ENCODE data around the gene AGL. TPM values are rescaled to one million over a fixed set of nuclear protein-coding genes. Genes with fewer than 3 reads are reported as not detected.

Gene AGL
- total RNA-seq (2014; rRNA removed; shearing (Covaris generic)) (22.9 and 30.6 TPM in 2 replicates), polyA plus RNA-seq (2016; fragmentation: Nextera tagmentation; extraction: Ambion mirVana) (11.8 and 13.4 TPM in 2 replicates)
- long read RNA-seq, partial matches to known transcripts = 0 of 2 reads
- long read RNA-seq, other reads (novel, unspliced or antisense) = 2 of 2 reads

DNA sequence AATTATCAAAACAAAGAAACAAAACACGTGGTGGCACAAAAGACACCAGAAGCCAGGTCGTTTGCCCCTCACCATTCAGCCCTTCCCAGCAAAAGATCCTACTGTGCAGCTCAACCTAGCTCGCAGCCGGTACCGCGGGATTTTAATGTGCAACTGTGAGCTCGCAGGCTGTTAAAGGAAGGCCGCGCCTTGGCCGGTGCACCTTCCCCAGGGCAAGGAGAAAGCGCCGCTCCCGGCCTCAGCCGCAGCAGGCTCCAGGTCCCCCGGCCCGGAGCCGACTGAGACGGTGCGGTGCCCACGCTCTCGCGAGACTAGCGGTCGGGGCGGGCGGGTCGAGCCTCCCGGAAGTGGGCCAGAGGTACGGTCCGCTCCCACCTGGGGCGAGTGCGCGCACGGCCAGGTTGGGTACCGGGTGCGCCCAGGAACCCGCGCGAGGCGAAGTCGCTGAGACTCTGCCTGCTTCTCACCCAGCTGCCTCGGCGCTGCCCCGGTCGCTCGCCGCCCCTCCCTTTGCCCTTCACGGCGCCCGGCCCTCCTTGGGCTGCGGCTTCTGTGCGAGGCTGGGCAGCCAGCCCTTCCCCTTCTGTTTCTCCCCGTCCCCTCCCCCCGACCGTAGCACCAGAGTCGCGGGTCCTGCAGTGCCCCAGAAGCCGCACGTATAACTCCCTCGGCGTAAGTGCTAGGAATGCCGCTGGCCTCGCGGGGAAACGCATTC, at the start of gene AGL:
Gene AGL, plus strand, starts transcription at position 618 of the 715 bp plus-strand sequence. CDS start 682 bp downstream, outside the sequence.
- Mint-ChIP-seq H3K36me3 (ENCODE audit: low read depth) (peaks cover 16% of the 10 kb centered on the region; the same call in 2 of the 3 replicates), H3K4me1 (peaks cover 11% of the 10 kb centered on the region; the same call in 2 of the 3 replicates), H3K9me3 (no peaks in the 10 kb centered on the region), H3K27me3 (ENCODE audit: insufficient read depth, low read depth, poor library complexity) (peaks cover 5% of the 10 kb centered on the region), H3K4me3 (peak within 1 kb of the TSS; percentile 92), H3K27ac (peak within 1 kb of the TSS; percentile 94)
- H4K20me1 ChIP-seq (replicated peaks; ENCODE audit: insufficient read depth) = no peaks in the 10 kb centered on the region
- DNase-seq (ENCODE audit: low spot score) (peak; percentile 90), ATAC-seq (peak; percentile 95)
- no peak for TF ChIP-seq EZH2phosphoT487 (IDR thresholded peaks at IDR 0.05; ENCODE audit: unreplicated experiment)
- TF ChIP-seq, protein P1, sequence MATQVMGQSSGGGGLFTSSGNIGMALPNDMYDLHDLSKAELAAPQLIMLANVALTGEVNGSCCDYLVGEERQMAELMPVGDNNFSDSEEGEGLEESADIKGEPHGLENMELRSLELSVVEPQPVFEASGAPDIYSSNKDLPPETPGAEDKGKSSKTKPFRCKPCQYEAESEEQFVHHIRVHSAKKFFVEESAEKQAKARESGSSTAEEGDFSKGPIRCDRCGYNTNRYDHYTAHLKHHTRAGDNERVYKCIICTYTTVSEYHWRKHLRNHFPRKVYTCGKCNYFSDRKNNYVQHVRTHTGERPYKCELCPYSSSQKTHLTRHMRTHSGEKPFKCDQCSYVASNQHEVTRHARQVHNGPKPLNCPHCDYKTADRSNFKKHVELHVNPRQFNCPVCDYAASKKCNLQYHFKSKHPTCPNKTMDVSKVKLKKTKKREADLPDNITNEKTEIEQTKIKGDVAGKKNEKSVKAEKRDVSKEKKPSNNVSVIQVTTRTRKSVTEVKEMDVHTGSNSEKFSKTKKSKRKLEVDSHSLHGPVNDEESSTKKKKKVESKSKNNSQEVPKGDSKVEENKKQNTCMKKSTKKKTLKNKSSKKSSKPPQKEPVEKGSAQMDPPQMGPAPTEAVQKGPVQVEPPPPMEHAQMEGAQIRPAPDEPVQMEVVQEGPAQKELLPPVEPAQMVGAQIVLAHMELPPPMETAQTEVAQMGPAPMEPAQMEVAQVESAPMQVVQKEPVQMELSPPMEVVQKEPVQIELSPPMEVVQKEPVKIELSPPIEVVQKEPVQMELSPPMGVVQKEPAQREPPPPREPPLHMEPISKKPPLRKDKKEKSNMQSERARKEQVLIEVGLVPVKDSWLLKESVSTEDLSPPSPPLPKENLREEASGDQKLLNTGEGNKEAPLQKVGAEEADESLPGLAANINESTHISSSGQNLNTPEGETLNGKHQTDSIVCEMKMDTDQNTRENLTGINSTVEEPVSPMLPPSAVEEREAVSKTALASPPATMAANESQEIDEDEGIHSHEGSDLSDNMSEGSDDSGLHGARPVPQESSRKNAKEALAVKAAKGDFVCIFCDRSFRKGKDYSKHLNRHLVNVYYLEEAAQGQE (IDR thresholded peaks at IDR 0.05; ENCODE audit: unreplicated experiment) = no peak
- TF ChIP-seq POLR2AphosphoS5 (IDR thresholded peaks at IDR 0.05; ENCODE audit: low read depth) = peak; percentile 86
- TF ChIP-seq EZH2 (IDR thresholded peaks at IDR 0.05; ENCODE audit: low read depth, unreplicated experiment) = no peak
- TF ChIP-seq ZNF114 (CRISPR knock-in tag; IDR thresholded peaks at IDR 0.05) = no peak
- TF ChIP-seq, protein P2, sequence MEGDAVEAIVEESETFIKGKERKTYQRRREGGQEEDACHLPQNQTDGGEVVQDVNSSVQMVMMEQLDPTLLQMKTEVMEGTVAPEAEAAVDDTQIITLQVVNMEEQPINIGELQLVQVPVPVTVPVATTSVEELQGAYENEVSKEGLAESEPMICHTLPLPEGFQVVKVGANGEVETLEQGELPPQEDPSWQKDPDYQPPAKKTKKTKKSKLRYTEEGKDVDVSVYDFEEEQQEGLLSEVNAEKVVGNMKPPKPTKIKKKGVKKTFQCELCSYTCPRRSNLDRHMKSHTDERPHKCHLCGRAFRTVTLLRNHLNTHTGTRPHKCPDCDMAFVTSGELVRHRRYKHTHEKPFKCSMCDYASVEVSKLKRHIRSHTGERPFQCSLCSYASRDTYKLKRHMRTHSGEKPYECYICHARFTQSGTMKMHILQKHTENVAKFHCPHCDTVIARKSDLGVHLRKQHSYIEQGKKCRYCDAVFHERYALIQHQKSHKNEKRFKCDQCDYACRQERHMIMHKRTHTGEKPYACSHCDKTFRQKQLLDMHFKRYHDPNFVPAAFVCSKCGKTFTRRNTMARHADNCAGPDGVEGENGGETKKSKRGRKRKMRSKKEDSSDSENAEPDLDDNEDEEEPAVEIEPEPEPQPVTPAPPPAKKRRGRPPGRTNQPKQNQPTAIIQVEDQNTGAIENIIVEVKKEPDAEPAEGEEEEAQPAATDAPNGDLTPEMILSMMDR (conservative IDR thresholded peaks at IDR 0.05; ENCODE audit: low read depth in 2 of 2) = no peak
- TF ChIP-seq, protein P3, sequence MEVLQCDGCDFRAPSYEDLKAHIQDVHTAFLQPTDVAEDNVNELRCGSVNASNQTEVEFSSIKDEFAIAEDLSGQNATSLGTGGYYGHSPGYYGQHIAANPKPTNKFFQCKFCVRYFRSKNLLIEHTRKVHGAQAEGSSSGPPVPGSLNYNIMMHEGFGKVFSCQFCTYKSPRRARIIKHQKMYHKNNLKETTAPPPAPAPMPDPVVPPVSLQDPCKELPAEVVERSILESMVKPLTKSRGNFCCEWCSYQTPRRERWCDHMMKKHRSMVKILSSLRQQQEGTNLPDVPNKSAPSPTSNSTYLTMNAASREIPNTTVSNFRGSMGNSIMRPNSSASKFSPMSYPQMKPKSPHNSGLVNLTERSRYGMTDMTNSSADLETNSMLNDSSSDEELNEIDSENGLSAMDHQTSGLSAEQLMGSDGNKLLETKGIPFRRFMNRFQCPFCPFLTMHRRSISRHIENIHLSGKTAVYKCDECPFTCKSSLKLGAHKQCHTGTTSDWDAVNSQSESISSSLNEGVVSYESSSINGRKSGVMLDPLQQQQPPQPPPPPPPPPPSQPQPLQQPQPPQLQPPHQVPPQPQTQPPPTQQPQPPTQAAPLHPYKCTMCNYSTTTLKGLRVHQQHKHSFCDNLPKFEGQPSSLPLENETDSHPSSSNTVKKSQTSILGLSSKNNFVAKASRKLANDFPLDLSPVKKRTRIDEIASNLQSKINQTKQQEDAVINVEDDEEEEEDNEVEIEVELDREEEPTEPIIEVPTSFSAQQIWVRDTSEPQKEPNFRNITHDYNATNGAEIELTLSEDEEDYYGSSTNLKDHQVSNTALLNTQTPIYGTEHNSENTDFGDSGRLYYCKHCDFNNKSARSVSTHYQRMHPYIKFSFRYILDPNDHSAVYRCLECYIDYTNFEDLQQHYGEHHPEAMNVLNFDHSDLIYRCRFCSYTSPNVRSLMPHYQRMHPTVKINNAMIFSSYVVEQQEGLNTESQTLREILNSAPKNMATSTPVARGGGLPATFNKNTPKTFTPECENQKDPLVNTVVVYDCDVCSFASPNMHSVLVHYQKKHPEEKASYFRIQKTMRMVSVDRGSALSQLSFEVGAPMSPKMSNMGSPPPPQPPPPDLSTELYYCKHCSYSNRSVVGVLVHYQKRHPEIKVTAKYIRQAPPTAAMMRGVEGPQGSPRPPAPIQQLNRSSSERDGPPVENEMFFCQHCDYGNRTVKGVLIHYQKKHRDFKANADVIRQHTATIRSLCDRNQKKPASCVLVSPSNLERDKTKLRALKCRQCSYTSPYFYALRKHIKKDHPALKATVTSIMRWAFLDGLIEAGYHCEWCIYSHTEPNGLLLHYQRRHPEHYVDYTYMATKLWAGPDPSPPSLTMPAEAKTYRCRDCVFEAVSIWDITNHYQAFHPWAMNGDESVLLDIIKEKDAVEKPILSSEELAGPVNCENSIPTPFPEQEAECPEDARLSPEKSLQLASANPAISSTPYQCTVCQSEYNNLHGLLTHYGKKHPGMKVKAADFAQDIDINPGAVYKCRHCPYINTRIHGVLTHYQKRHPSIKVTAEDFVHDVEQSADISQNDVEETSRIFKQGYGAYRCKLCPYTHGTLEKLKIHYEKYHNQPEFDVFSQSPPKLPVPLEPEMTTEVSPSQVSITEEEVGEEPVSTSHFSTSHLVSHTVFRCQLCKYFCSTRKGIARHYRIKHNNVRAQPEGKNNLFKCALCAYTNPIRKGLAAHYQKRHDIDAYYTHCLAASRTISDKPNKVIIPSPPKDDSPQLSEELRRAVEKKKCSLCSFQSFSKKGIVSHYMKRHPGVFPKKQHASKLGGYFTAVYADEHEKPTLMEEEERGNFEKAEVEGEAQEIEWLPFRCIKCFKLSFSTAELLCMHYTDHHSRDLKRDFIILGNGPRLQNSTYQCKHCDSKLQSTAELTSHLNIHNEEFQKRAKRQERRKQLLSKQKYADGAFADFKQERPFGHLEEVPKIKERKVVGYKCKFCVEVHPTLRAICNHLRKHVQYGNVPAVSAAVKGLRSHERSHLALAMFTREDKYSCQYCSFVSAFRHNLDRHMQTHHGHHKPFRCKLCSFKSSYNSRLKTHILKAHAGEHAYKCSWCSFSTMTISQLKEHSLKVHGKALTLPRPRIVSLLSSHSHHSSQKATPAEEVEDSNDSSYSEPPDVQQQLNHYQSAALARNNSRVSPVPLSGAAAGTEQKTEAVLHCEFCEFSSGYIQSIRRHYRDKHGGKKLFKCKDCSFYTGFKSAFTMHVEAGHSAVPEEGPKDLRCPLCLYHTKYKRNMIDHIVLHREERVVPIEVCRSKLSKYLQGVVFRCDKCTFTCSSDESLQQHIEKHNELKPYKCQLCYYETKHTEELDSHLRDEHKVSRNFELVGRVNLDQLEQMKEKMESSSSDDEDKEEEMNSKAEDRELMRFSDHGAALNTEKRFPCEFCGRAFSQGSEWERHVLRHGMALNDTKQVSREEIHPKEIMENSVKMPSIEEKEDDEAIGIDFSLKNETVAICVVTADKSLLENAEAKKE (CRISPR knock-in tag; IDR thresholded peaks at IDR 0.05) = no peak
- no peak for TF ChIP-seq CREB1 (CRISPR knock-in tag; IDR thresholded peaks at IDR 0.05; ENCODE audit: low read depth)
- TF ChIP-seq, protein P4, sequence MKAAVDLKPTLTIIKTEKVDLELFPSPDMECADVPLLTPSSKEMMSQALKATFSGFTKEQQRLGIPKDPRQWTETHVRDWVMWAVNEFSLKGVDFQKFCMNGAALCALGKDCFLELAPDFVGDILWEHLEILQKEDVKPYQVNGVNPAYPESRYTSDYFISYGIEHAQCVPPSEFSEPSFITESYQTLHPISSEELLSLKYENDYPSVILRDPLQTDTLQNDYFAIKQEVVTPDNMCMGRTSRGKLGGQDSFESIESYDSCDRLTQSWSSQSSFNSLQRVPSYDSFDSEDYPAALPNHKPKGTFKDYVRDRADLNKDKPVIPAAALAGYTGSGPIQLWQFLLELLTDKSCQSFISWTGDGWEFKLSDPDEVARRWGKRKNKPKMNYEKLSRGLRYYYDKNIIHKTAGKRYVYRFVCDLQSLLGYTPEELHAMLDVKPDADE (IDR thresholded peaks at IDR 0.05) = 0 out of 2 replicates have a peak, but pooled peaks have one; percentile 13
- H3K4me3 ChIP-seq = peak within 1 kb of the TSS; percentile 94
- H3K9me2 ChIP-seq (ENCODE audit: insufficient read depth) = no peaks in the 10 kb centered on the region
- peak within 1 kb of the TSS; percentile 94; the same call in 1 of the 2 replicates for H2AFZ ChIP-seq
- no peaks in the 10 kb centered on the region for H3K79me2 ChIP-seq (replicated peaks; ENCODE audit: insufficient read depth)
- 0 out of 2 replicates have a peak, but pooled peaks cover 3% of the 10 kb centered on the region for H3K36me3 ChIP-seq (ENCODE audit: insufficient read depth)
- peak within 1 kb of the TSS; percentile 94 for H3K4me2 ChIP-seq
- H3F3A ChIP-seq (replicated peaks; ENCODE audit: low read depth) = 0 out of 2 replicates have a peak, but pooled peaks cover 11% of the 10 kb centered on the region
- H3K27me3 ChIP-seq (ENCODE audit: insufficient read depth) = no peaks in the 10 kb centered on the region
- H3K4me1 ChIP-seq (ENCODE audit: insufficient read depth) = peaks cover 16% of the 10 kb centered on the region; the same call in 1 of the 2 replicates
- H3K27ac ChIP-seq (ENCODE audit: low read depth) = peak within 1 kb of the TSS; percentile 92

Measured in GM23338 (cell line).